Right atrium auricular region (tissue), 2 donors: ENCODE measurements around the gene MRPL32. TPM values are rescaled to one million over a fixed set of nuclear protein-coding genes. Genes with fewer than 3 reads are reported as not detected.
A peak's percentile ranks its signal among the peaks of the same experiment; 100 is the strongest.

ENCODE experiments used
- DNase-seq: peaks from one replicate; pipeline ENCODE4 v3.0.0-alpha.2; 2019; ENCODE audit warnings: low spot score
- H3K27ac ChIP-seq, 2 donors: fragments of 200-600 bp; sonication (generic); 1 replicate in 1 of 2; 2 replicates in 1 of 2; pipeline ENCODE4 v1.5.1; 2016 to 2019
- H3K27me3 ChIP-seq, 2 donors: fragments of 200-600 bp; sonication (generic); one replicate each; pipeline versions ENCODE4 v1.5.1 to v1.6.0; 2017 to 2019
- H3K36me3 ChIP-seq: fragments of 200-600 bp; sonication (generic); one replicate; pipeline ENCODE4 v1.5.1; 2016
- H3K4me1 ChIP-seq, 2 donors: fragments of 200-600 bp; sonication (generic); one replicate each; pipeline versions ENCODE4 v1.5.1 to v1.6.0; 2017 to 2019
- H3K4me3 ChIP-seq, 2 donors: fragments of 200-600 bp; sonication (generic); 1 replicate in 1 of 2; 2 replicates in 1 of 2; pipeline ENCODE4 v1.5.1; 2017 to 2019; ENCODE audit warnings: mild to moderate bottlenecking in 1 of 2, moderate library complexity in 1 of 2
- H3K9me3 ChIP-seq, 2 donors: fragments of 200-600 bp; sonication (generic); one replicate each; pipeline ENCODE4 v1.5.1; 2019
- total RNA-seq, 2 donors: library from RNA; depleted of rRNA; stranded (reverse); fragments of >200 nt; gene quantifications; one replicate each; pipeline ENCODE4 v1.1.0, GENCODE V29; 2016
- TF ChIP-seq, protein P1 (sequence below), 2 donors: fragments of 200-600 bp; sonication (generic); IDR thresholded peaks; one replicate each; pipeline ENCODE4 v1.5.1; 2019; ENCODE audit warnings: antibody characterized with exemption in 2 of 2

Gene MRPL32
- total RNA-seq, 2 donors from 2014 or later, result 36.1 to 53.1 TPM

DNA sequence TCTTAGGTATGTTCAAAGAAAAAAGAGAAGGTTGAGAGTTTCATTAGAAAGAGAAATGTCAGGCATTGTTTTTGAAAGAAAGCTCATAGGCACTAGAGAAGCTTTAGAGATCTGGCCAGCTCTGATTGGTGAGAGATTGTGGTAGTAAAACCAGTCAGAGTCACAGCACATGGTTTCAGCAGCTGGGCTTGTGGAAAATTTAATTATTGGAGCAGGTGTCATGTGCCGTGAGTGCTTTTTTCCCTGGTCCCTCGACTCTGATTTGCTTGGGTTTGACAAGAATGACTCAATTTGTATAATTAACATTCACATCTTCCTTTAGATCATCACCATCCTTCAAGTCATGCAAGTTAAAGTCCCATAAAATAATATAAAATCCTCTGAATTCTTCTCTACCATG is 35.2 kb downstream of the MRPL32 start:
- TF ChIP-seq, protein P1, sequence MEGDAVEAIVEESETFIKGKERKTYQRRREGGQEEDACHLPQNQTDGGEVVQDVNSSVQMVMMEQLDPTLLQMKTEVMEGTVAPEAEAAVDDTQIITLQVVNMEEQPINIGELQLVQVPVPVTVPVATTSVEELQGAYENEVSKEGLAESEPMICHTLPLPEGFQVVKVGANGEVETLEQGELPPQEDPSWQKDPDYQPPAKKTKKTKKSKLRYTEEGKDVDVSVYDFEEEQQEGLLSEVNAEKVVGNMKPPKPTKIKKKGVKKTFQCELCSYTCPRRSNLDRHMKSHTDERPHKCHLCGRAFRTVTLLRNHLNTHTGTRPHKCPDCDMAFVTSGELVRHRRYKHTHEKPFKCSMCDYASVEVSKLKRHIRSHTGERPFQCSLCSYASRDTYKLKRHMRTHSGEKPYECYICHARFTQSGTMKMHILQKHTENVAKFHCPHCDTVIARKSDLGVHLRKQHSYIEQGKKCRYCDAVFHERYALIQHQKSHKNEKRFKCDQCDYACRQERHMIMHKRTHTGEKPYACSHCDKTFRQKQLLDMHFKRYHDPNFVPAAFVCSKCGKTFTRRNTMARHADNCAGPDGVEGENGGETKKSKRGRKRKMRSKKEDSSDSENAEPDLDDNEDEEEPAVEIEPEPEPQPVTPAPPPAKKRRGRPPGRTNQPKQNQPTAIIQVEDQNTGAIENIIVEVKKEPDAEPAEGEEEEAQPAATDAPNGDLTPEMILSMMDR (IDR thresholded peaks at IDR 0.05), result no peak
- no peak overlapping the region for H3K27ac ChIP-seq
- peaks cover 0 to 1% of the 10 kb centered on the region in 2 donors for H3K4me1 ChIP-seq
- no peaks in the 10 kb centered on the region for H3K36me3 ChIP-seq
- H3K4me3 ChIP-seq, result no peak overlapping the region
- no peaks in the 10 kb centered on the region for H3K27me3 ChIP-seq
- DNase-seq, result no peak
- H3K9me3 ChIP-seq, result no peaks in the 10 kb centered on the region

DNA sequence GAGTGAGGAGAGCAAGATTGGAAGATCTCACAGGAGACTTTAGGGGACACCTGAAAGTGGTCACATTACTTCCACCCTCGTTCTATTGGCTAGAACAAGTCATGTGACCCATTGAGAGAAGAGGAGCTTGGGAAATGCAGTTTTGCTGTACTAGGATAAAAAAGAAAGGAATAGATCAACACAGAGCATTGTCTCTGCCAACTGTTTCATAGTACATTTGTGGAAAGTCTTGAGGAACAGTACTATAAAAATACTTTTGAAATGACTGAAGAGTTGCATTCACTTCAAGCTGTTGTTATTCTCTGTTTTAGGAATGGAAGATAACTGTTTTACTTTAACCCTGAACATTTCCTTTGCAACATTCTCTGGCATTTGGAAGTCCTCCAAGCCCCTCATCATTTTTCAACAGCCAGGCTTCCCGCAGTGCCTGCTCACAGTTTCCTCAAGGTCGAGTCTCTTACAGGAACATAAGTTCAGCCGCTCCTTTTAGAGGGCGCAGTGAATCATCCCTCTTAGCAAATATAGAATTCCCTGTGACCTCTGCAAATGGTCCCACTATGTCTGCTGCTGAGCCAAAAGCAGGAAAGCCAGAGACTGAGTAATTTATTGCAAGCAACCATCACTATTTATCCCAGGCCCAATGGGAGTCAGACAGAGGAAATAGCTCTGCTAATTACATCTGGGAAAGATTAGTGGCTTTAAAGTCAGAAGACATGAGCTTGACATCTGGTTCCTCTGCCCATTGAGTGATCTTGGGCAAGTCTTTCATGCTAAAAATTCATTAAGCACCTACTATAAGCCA is 40.7 kb downstream of the MRPL32 start:
- Histone ChIP-seq H3K27ac (peak overlapping the region in 1 of 2 donors; percentile 50), H3K4me1 (peaks cover 0 to 12% of the 10 kb centered on the region in 2 donors), H3K27me3 (no peaks in the 10 kb centered on the region), H3K4me3 (no peak overlapping the region), H3K36me3 (no peaks in the 10 kb centered on the region), H3K9me3 (no peaks in the 10 kb centered on the region)
- DNase-seq, result peak; percentile 68
- TF ChIP-seq, protein P1 (IDR thresholded peaks at IDR 0.05), result no peak

DNA sequence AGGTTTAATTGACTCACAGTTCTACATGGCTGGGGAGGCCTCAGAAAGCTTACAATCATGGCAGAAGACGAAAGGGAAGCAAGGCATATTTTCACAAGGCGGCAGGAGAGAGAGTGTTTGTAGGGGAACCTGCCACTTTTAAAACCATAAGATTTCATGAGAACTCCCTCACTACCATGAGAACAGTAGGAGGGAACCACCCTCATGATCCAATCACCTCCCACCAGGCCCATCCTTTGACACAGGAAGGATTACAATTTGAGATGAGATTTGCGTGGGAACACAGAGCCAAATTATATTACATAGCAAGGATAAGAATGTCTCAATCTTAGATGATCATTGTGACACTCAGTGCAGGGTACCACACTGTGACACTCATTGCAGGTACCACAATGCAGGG is 44.2 kb downstream of the MRPL32 start:
- TF ChIP-seq, protein P1 (IDR thresholded peaks at IDR 0.05), result no peak
- no peaks in the 10 kb centered on the region for H3K36me3 ChIP-seq

DNA sequence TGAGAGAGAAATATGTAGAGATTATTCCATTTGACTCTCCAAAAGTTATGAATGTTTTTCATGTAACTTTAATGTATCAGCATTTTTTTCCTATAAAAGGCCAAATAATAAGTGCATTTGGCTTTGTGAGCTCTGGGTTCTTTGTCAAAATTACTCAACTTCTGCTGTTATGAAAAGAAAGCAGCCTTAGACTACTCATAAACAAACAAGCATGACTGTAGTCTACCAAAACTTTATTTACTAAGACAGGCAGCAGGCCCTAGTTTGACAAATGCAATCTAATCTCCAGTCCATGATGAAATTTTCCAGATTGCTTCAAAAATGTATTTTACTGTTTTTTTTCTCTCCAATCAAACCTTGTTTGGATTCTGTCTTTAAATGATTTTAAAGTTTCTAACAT is 46.3 kb downstream of the MRPL32 start:
- TF ChIP-seq, protein P1 (IDR thresholded peaks at IDR 0.05), result no peak
- no peak overlapping the region for H3K27ac ChIP-seq
- DNase-seq, result no peak
- H3K4me3 ChIP-seq, result no peak overlapping the region
- H3K36me3 ChIP-seq, result no peaks in the 10 kb centered on the region
- no peaks in the 10 kb centered on the region for H3K9me3 ChIP-seq
- H3K27me3 ChIP-seq, result no peaks in the 10 kb centered on the region
- H3K4me1 ChIP-seq, result peaks cover 0 to 2% of the 10 kb centered on the region in 2 donors

More for the DNA sequence above, 44.2 kb downstream of the MRPL32 start:
- Histone ChIP-seq H3K27ac (no peak overlapping the region), H3K4me3 (no peak overlapping the region), H3K4me1 (peaks cover 0 to 12% of the 10 kb centered on the region in 2 donors), H3K27me3 (no peaks in the 10 kb centered on the region), H3K9me3 (no peaks in the 10 kb centered on the region)
- no peak for DNase-seq

DNA sequence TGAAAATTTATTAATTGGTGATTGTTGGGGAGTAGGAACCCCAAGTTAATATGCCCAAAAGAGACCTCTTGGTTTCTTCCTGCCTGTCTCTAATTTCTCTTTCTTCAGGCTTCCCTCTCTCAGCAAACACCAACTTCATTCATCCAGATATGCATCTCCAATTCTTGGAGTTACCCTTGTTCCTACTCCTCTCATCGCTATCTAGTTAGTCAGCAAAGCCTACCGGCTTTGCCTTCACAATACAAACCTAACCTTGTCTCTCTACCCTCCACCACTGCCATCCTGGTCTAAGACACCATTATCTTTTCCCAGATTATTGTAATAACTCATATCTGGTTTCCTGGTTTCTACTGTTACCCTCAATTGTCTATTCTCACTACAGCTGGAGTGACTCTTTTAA is 47.9 kb downstream of the MRPL32 start:
- Histone ChIP-seq H3K27ac (no peak overlapping the region), H3K36me3 (no peaks in the 10 kb centered on the region), H3K9me3 (peaks cover 0 to 11% of the 10 kb centered on the region in 2 donors), H3K27me3 (no peaks in the 10 kb centered on the region), H3K4me3 (no peak overlapping the region), H3K4me1 (no peaks in the 10 kb centered on the region)
- TF ChIP-seq, protein P1 (IDR thresholded peaks at IDR 0.05), result no peak
- DNase-seq, result no peak
